ENCODE measurements around the gene SLC6A19.

Gene SLC6A19

GRCh38 chr5:1223278-1223670 lies 21.9 kb downstream of the SLC6A19 start:
- Histone ChIP-seq H3K4me1 (ENCODE audit: insufficient read depth, poor library complexity, severe bottlenecking) (peaks cover 7% of the 10 kb centered on the region), H3K9me3 (ENCODE audit: severe bottlenecking) (no peaks in the 10 kb centered on the region), H3K27ac (ENCODE audit: poor library complexity, severe bottlenecking) (no peak overlapping the region), H3K36me3 (ENCODE audit: low read depth) (no peaks in the 10 kb centered on the region), H3K4me3 (ENCODE audit: severe bottlenecking) (no peak overlapping the region), H3K27me3 (ENCODE audit: insufficient read depth, poor library complexity, severe bottlenecking) (peaks cover 35% of the 10 kb centered on the region)
- TF ChIP-seq CTCF (IDR thresholded peaks at IDR 0.05; ENCODE audit: poor library complexity, severe bottlenecking), result no peak
- no peak for DNase-seq (ENCODE audit: low spot score)
- ATAC-seq (ENCODE audit: low read depth), result no peak

GRCh38 chr5:1224631-1225030 lies 23.2 kb downstream of the SLC6A19 start:
- DNase-seq (ENCODE audit: low spot score), result no peak
- no peak for TF ChIP-seq CTCF (IDR thresholded peaks at IDR 0.05; ENCODE audit: poor library complexity, severe bottlenecking)
- H3K27ac ChIP-seq (ENCODE audit: poor library complexity, severe bottlenecking), result no peak overlapping the region

GRCh38 chr5:1225081-1225480 lies 23.7 kb downstream of the SLC6A19 start, which contains the start of gene SLC6A18:
Gene SLC6A18, plus strand, starts transcription at chr5:1225381. Its CDS starts 97 bp downstream, at chr5:1225478.
- Histone ChIP-seq H3K27me3 (ENCODE audit: insufficient read depth, poor library complexity, severe bottlenecking) (peaks cover 46% of the 10 kb centered on the region), H3K4me1 (ENCODE audit: insufficient read depth, poor library complexity, severe bottlenecking) (peaks cover 7% of the 10 kb centered on the region), H3K9me3 (ENCODE audit: severe bottlenecking) (no peaks in the 10 kb centered on the region), H3K36me3 (ENCODE audit: low read depth) (no peaks in the 10 kb centered on the region), H3K27ac (ENCODE audit: poor library complexity, severe bottlenecking) (no peak within 1 kb of the TSS), H3K4me3 (ENCODE audit: severe bottlenecking) (no peak within 1 kb of the TSS)
- DNase-seq (ENCODE audit: low spot score), result no peak
- TF ChIP-seq CTCF (IDR thresholded peaks at IDR 0.05; ENCODE audit: poor library complexity, severe bottlenecking), result no peak
- ATAC-seq (ENCODE audit: low read depth), result no peak

More at GRCh38 chr5:1224631-1225030, 23.2 kb downstream of the SLC6A19 start:
- no peak for ATAC-seq (ENCODE audit: low read depth)
- no peaks in the 10 kb centered on the region for H3K36me3 ChIP-seq (ENCODE audit: low read depth)
- H3K4me1 ChIP-seq (ENCODE audit: insufficient read depth, poor library complexity, severe bottlenecking), result peaks cover 7% of the 10 kb centered on the region
- no peak overlapping the region for H3K4me3 ChIP-seq (ENCODE audit: severe bottlenecking)
- H3K9me3 ChIP-seq (ENCODE audit: severe bottlenecking), result no peaks in the 10 kb centered on the region
- H3K27me3 ChIP-seq (ENCODE audit: insufficient read depth, poor library complexity, severe bottlenecking), result peaks cover 46% of the 10 kb centered on the region

GRCh38 chr5:1226231-1226630 lies 24.8 kb downstream of the SLC6A19 start:
- DNase-seq (ENCODE audit: low spot score) (no peak), ATAC-seq (ENCODE audit: low read depth) (no peak)
- peaks cover 46% of the 10 kb centered on the region for H3K27me3 ChIP-seq (ENCODE audit: insufficient read depth, poor library complexity, severe bottlenecking)
- H3K36me3 ChIP-seq (ENCODE audit: low read depth), result no peaks in the 10 kb centered on the region
- H3K4me3 ChIP-seq (ENCODE audit: severe bottlenecking), result no peak overlapping the region
- no peak for TF ChIP-seq CTCF (IDR thresholded peaks at IDR 0.05; ENCODE audit: poor library complexity, severe bottlenecking)
- H3K4me1 ChIP-seq (ENCODE audit: insufficient read depth, poor library complexity, severe bottlenecking), result peaks cover 7% of the 10 kb centered on the region
- no peaks in the 10 kb centered on the region for H3K9me3 ChIP-seq (ENCODE audit: severe bottlenecking)
- H3K27ac ChIP-seq (ENCODE audit: poor library complexity, severe bottlenecking), result no peak overlapping the region

- no peaks in the 10 kb centered on the region for H3K9me3 ChIP-seq (ENCODE audit: severe bottlenecking)
- H3K27ac ChIP-seq (ENCODE audit: poor library complexity, severe bottlenecking), result no peak overlapping the region
- DNase-seq (ENCODE audit: low spot score) (no peak), ATAC-seq (ENCODE audit: low read depth) (no peak)
- H3K27me3 ChIP-seq (ENCODE audit: insufficient read depth, poor library complexity, severe bottlenecking), result peaks cover 46% of the 10 kb centered on the region
- H3K36me3 ChIP-seq (ENCODE audit: low read depth), result no peaks in the 10 kb centered on the region
- no peak overlapping the region for H3K4me3 ChIP-seq (ENCODE audit: severe bottlenecking)
- H3K4me1 ChIP-seq (ENCODE audit: insufficient read depth, poor library complexity, severe bottlenecking), result peaks cover 7% of the 10 kb centered on the region
- no peak for TF ChIP-seq CTCF (IDR thresholded peaks at IDR 0.05; ENCODE audit: poor library complexity, severe bottlenecking)
These were observed 25.6 kb downstream of the SLC6A19 start for GRCh38 chr5:1226839-1227581.

All from RWPE2 (cell line).